HPDE6-E6E7 (cell line): ENCODE data around the gene NT5C3A.
"Not testable (repeated sequence)": the region's sequence is repeated elsewhere in the genome, so short reads cannot be mapped to it uniquely, and the experiment has no call there.

ENCODE experiments used
- DNase-seq: peaks from one replicate; pipeline ENCODE4 v3.0.0; 2011; ENCODE audit warnings: missing footprints; ENCODE audit errors: extremely low spot score

The NT5C3A gene

GRCh38 chr7:32979902-32980301 is 82.7 kb downstream of the NT5C3A start:
- DNase-seq = not testable (repeated sequence)

GRCh38 chr7:32979246-32979645 is 83.3 kb downstream of the NT5C3A start:
- not testable (repeated sequence) for DNase-seq

- DNase-seq = not testable (repeated sequence)
Measured at GRCh38 chr7:32977159-32977558, 85.4 kb downstream of the NT5C3A start.

GRCh38 chr7:32971967-32972366 is 90.6 kb downstream of the NT5C3A start:
- not testable (repeated sequence) for DNase-seq

- not testable (repeated sequence) for DNase-seq
Measured at GRCh38 chr7:32967268-32967582, 95.4 kb downstream of the NT5C3A start.

GRCh38 chr7:32966489-32967267 is 95.9 kb downstream of the NT5C3A start:
- DNase-seq = not testable (repeated sequence)

- not testable (repeated sequence) for DNase-seq
Measured at GRCh38 chr7:32964461-32965159, 98.0 kb downstream of the NT5C3A start.
